HCT116 (cell line): Measurements from ENCODE around the gene PRKACA.

ENCODE experiments used
- CBX3 ChIP-seq: IDR thresholded peaks from 2 replicates; pipeline ENCODE4 v1.6.1; 2012; ENCODE audit warnings: low read depth
- CEBPB ChIP-seq: IDR thresholded peaks from 2 replicates; pipeline ENCODE4 v1.6.1; 2012; ENCODE audit warnings: low read depth
- EZH2 ChIP-seq: fragments of 200-600 bp; sonication (generic); IDR thresholded peaks from 2 replicates; pipeline ENCODE4 v1.6.1; 2017; ENCODE audit warnings: antibody characterized with exemption, mixed run types
- EZH2phosphoT487 ChIP-seq: fragments of 200-600 bp; IDR thresholded peaks from 2 replicates; pipeline ENCODE4 v1.6.1; 2018; ENCODE audit warnings: antibody characterized with exemption, borderline replicate concordance
- FOSL1 ChIP-seq: IDR thresholded peaks from 2 replicates; pipeline ENCODE4 v1.6.1; 2012; ENCODE audit warnings: low read depth
- POLR2A ChIP-seq: IDR thresholded peaks from 2 replicates; pipeline ENCODE4 v1.7.0; 2011; ENCODE audit warnings: borderline replicate concordance; ENCODE audit not compliant: insufficient read depth, insufficient read length; ENCODE audit errors: extremely low read depth
- POLR2AphosphoS5 ChIP-seq: IDR thresholded peaks from 2 replicates; pipeline ENCODE4 v1.6.1; 2011; ENCODE audit warnings: mild to moderate bottlenecking, low read depth, low read length, moderate library complexity
- RAD21 ChIP-seq: IDR thresholded peaks from 2 replicates; pipeline ENCODE4 v1.6.1; 2012; ENCODE audit warnings: low read depth, mild to moderate bottlenecking
- TF ChIP-seq, protein P1 (sequence below), 3 experiments: fragments of 200-600 bp in 1 of 3; sonication (generic) in 1 of 3; IDR thresholded peaks in 2 of 3; conservative IDR thresholded peaks in 1 of 3; 2 replicates each; pipeline ENCODE4 v1.5.1; 2012 to 2017; ENCODE audit warnings: low read depth in 2 of 3, low read length in 2 of 3, antibody characterized with exemption in 1 of 3, borderline replicate concordance in 1 of 3, control low read depth in 1 of 3, mild to moderate bottlenecking in 1 of 3, mixed read lengths in 1 of 3, mixed run types in 1 of 3, moderate library complexity in 1 of 3; ENCODE audit not compliant: insufficient read depth in 1 of 3
- TF ChIP-seq, protein P2 (sequence below): IDR thresholded peaks from 2 replicates; pipeline ENCODE4 v1.6.1; 2012
- TF ChIP-seq, protein P3 (sequence below): IDR thresholded peaks from 2 replicates; pipeline ENCODE4 v1.6.1; 2012

DNA sequence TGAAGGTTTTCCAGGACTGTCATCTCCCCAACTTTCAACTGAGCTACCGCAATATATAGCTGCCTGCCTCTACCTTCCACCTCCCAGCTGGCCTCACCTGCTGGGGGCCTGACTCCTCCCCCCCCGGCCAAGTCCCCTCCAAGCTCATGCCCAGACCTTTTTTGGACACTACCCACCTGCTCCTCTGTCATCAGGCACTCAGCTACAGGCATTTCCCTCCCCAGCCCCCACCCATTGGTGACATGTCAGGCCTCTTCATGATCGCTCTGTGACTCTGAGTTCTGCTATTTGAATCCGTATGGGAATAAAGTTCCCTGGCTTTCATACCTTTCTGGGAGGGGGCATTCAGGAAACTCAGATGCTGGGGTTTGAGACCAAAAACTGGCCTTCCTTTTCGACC, 1.8 kb downstream of the PRKACA start:
- TF ChIP-seq POLR2A = no peak
- TF ChIP-seq, protein P1, sequence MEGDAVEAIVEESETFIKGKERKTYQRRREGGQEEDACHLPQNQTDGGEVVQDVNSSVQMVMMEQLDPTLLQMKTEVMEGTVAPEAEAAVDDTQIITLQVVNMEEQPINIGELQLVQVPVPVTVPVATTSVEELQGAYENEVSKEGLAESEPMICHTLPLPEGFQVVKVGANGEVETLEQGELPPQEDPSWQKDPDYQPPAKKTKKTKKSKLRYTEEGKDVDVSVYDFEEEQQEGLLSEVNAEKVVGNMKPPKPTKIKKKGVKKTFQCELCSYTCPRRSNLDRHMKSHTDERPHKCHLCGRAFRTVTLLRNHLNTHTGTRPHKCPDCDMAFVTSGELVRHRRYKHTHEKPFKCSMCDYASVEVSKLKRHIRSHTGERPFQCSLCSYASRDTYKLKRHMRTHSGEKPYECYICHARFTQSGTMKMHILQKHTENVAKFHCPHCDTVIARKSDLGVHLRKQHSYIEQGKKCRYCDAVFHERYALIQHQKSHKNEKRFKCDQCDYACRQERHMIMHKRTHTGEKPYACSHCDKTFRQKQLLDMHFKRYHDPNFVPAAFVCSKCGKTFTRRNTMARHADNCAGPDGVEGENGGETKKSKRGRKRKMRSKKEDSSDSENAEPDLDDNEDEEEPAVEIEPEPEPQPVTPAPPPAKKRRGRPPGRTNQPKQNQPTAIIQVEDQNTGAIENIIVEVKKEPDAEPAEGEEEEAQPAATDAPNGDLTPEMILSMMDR (IDR thresholded peaks at IDR 0.05 in 2 of 3, conservative IDR thresholded peaks at IDR 0.05 in 1 of 3; ENCODE audit: borderline replicate concordance in 1 of 3, insufficient read depth in 1 of 3, low read depth in 2 of 3, low read length in 2 of 3) = no peak
- TF ChIP-seq RAD21 = no peak
- no peak for TF ChIP-seq CBX3
- TF ChIP-seq POLR2AphosphoS5 = no peak
- TF ChIP-seq, protein P2, sequence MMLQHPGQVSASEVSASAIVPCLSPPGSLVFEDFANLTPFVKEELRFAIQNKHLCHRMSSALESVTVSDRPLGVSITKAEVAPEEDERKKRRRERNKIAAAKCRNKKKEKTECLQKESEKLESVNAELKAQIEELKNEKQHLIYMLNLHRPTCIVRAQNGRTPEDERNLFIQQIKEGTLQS = no peak
- TF ChIP-seq EZH2phosphoT487 = no peak
- TF ChIP-seq, protein P3, sequence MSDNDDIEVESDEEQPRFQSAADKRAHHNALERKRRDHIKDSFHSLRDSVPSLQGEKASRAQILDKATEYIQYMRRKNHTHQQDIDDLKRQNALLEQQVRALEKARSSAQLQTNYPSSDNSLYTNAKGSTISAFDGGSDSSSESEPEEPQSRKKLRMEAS = no peak
- TF ChIP-seq CEBPB = no peak
- TF ChIP-seq EZH2 = no peak
- TF ChIP-seq FOSL1 = no peak
